PC-9 (cell line): ENCODE data around the gene MRTO4. TPM values are rescaled to one million over a fixed set of nuclear protein-coding genes. Genes with fewer than 3 reads are reported as not detected.
"Not testable (repeated sequence)": the region's sequence is repeated elsewhere in the genome, so short reads cannot be mapped to it uniquely, and the experiment has no call there.

Experiments
- BruUV-seq: library from RNA; stranded (reverse); fragments of 400-500 nt; replicated peaks from 2 replicates; lab custom pipeline; 2021; lab: Mats Ljungman, UMichigan
- CTCF ChIA-PET: fragments of 300-600 bp; sonication (Branson Sonifier 250); formaldehyde crosslinking; loops from one replicate; lab custom pipeline; 2022; ENCODE audit warnings: antibody characterized with exemption; lab: Charles Lee
- POLR2A ChIA-PET: fragments of 300-600 bp; sonication (Branson Sonifier 250); formaldehyde crosslinking; loops from one replicate; lab custom pipeline; 2022; ENCODE audit warnings: antibody characterized with exemption; ENCODE audit not compliant: unreplicated experiment; lab: Charles Lee
- DNase-seq, 2 experiments: peaks; one replicate each; pipeline versions ENCODE4 v3.0.0 to v3.0.0-alpha.2; 2015 to 2022; ENCODE audit warnings: mixed read lengths in 1 of 2
- H2AFZ ChIP-seq: fragments of 200-600 bp; sonication (generic); 2 replicates; pipeline ENCODE4 v1.8.1; 2017; ENCODE audit warnings: antibody characterized with exemption
- H3F3A ChIP-seq: fragments of 200-600 bp; sonication (generic); 2 replicates; pipeline ENCODE4 v1.8.1; 2017; ENCODE audit warnings: antibody characterized with exemption, mild to moderate bottlenecking, low read depth; ENCODE audit not compliant: insufficient read depth
- H3K27ac ChIP-seq: fragments of 200-600 bp; sonication (generic); 2 replicates; pipeline ENCODE4 v1.6.1; 2016; ENCODE audit warnings: mixed run types
- H3K27me3 ChIP-seq: fragments of 200-600 bp; sonication (generic); 2 replicates; pipeline ENCODE4 v1.6.1; 2016; ENCODE audit warnings: low read depth, mixed run types; ENCODE audit not compliant: insufficient read depth
- H3K36me3 ChIP-seq: fragments of 200-600 bp; sonication (generic); 2 replicates; pipeline ENCODE4 v1.6.1; 2016; ENCODE audit warnings: low read depth, mixed run types
- H3K4me1 ChIP-seq: fragments of 200-600 bp; sonication (generic); replicated peaks from 2 replicates; pipeline ENCODE4 v1.6.1; 2016; ENCODE audit warnings: mixed run types; ENCODE audit not compliant: insufficient read depth
- H3K4me2 ChIP-seq: fragments of 200-600 bp; sonication (generic); 2 replicates; pipeline ENCODE4 v1.6.1; 2017; ENCODE audit warnings: mixed run types
- H3K4me3 ChIP-seq: fragments of 200-600 bp; sonication (generic); 2 replicates; pipeline ENCODE4 v1.6.1; 2016; ENCODE audit warnings: mixed run types
- H3K79me2 ChIP-seq: fragments of 200-600 bp; sonication (generic); 2 replicates; pipeline ENCODE4 v1.6.1; 2017; ENCODE audit warnings: low read depth, mixed run types
- H3K9me2 ChIP-seq: fragments of 200-600 bp; sonication (generic); 2 replicates; pipeline ENCODE4 v1.8.1; 2017; ENCODE audit warnings: mild to moderate bottlenecking; ENCODE audit not compliant: insufficient read depth
- H3K9me3 ChIP-seq: fragments of 200-600 bp; sonication (generic); 2 replicates; pipeline ENCODE4 v1.8.1; 2016; ENCODE audit warnings: low read depth; ENCODE audit not compliant: insufficient read depth
- H4K20me1 ChIP-seq: fragments of 200-600 bp; sonication (generic); 2 replicates; pipeline ENCODE4 v1.8.1; 2017; ENCODE audit not compliant: insufficient read depth
- CTCF ChIP-seq: fragments of 200-600 bp; sonication (generic); conservative IDR thresholded peaks from 2 replicates; pipeline ENCODE4 v1.6.1; 2017; ENCODE audit warnings: mixed run types, antibody characterized with exemption, mild to moderate bottlenecking, moderate library complexity
- EZH2 ChIP-seq: fragments of 200-600 bp; sonication (generic); IDR thresholded peaks from 2 replicates; pipeline ENCODE4 v1.8.0; 2017; ENCODE audit warnings: antibody characterized with exemption, low read depth
- intact Hi-C: fragments of 100-400 bp; cut with micrococcal nuclease; formaldehyde crosslinking; loops from one replicate; pipeline ENCODE4 v1.10.0; 2022; ENCODE audit not compliant: unreplicated experiment
- total RNA-seq: library from RNA; stranded (reverse); gene quantifications from 2 replicates; pipeline ENCODE4 v1.2.3, GENCODE V29; 2021

MRTO4 gene
- total RNA-seq, 1 experiment from 2014 or later = 29.0 TPM

GRCh38 chr1:19287436-19288185, 36.0 kb downstream of the MRTO4 start:
- DNase-seq = no peak
- H2AFZ ChIP-seq = no peak overlapping the region
- no peaks in the 10 kb centered on the region for H3F3A ChIP-seq
- POLR2A ChIA-PET = no interaction called here
- H4K20me1 ChIP-seq = no peaks in the 10 kb centered on the region
- BruUV-seq = no TSS peak
- H3K27me3 ChIP-seq = no peaks in the 10 kb centered on the region
- TF ChIP-seq CTCF = no peak
- TF ChIP-seq EZH2 = no peak
- H3K36me3 ChIP-seq = no peaks in the 10 kb centered on the region
- H3K79me2 ChIP-seq = no peaks in the 10 kb centered on the region
- intact Hi-C loops = no loop called here
- H3K9me3 ChIP-seq = no peaks in the 10 kb centered on the region
- H3K4me3 ChIP-seq = no peak overlapping the region
- CTCF ChIA-PET = no interaction called here
- H3K27ac ChIP-seq = no peak overlapping the region
- H3K4me1 ChIP-seq = no peaks in the 10 kb centered on the region
- no peak overlapping the region for H3K4me2 ChIP-seq
- H3K9me2 ChIP-seq = no peaks in the 10 kb centered on the region

GRCh38 chr1:19288324-19289241, 37.0 kb downstream of the MRTO4 start, which contains the start of gene AKR7A3:
Gene AKR7A3, minus strand, starts transcription at chr1:19288770. Its CDS starts 61 bp downstream, at chr1:19288709.
- CTCF ChIA-PET, H3K4me1 ChIP-seq, H3F3A ChIP-seq: not testable (repeated sequence)

GRCh38 chr1:19289244-19289643, 37.6 kb downstream of the MRTO4 start:
- Histone ChIP-seq H3K4me2 (no peak overlapping the region), H2AFZ (no peak overlapping the region), H3K27me3 (no peaks in the 10 kb centered on the region), H3K27ac (no peak overlapping the region), H3F3A (no peaks in the 10 kb centered on the region), H3K9me2 (no peaks in the 10 kb centered on the region), H3K9me3 (no peaks in the 10 kb centered on the region), H4K20me1 (no peaks in the 10 kb centered on the region), H3K79me2 (no peaks in the 10 kb centered on the region), H3K4me3 (no peak overlapping the region), H3K36me3 (no peaks in the 10 kb centered on the region), H3K4me1 (no peaks in the 10 kb centered on the region)
- ChIA-PET CTCF (no interaction called here), POLR2A (no interaction called here)
- intact Hi-C loops = no loop called here
- TF ChIP-seq CTCF (no peak), EZH2 (no peak)
- no TSS peak for BruUV-seq
- no peak for DNase-seq

More at GRCh38 chr1:19288324-19289241, 37.0 kb downstream of the MRTO4 start, which contains the start of gene AKR7A3:
- H3K9me2 ChIP-seq, POLR2A ChIA-PET, H3K4me3 ChIP-seq, H3K27me3 ChIP-seq, H3K9me3 ChIP-seq, DNase-seq, H3K79me2 ChIP-seq, H3K27ac ChIP-seq, intact Hi-C loops, H2AFZ ChIP-seq, H3K36me3 ChIP-seq, H3K4me2 ChIP-seq, H4K20me1 ChIP-seq, BruUV-seq: not testable (repeated sequence)
